HepG2 (cell line): ENCODE data around the gene SCYL1. TPM values are rescaled to one million over a fixed set of nuclear protein-coding genes. Genes with fewer than 3 reads are reported as not detected.
A peak's percentile ranks its signal among the peaks of the same experiment; 100 is the strongest.

ENCODE experiments used
- ATAC-seq: fragments of 200-7000 bp; cut with Tn5 transposase; 3 replicates; pipeline ENCODE4 v1.9.1; 2020; ENCODE audit warnings: mild to moderate bottlenecking, moderate library complexity
- BruUV-seq: library from RNA; stranded (reverse); fragments of 400-500 nt; replicated peaks from 2 replicates; lab custom pipeline; 2021; lab: Mats Ljungman, UMichigan
- CTCF ChIA-PET: fragments of 300-600 bp; formaldehyde crosslinking; extraction: SDS; loops from one replicate; lab custom pipeline; 2021; ENCODE audit warnings: low total read pairs, inconsistent platforms, low intra/inter-chr PET ratio; lab: Yijun Ruan, JAX
- POLR2A ChIA-PET: fragments of 350-600 bp; sonication (Branson Sonifier 250); formaldehyde crosslinking; loops from one replicate; lab custom pipeline; 2020; ENCODE audit warnings: antibody characterized with exemption, inconsistent platforms; lab: Yijun Ruan, JAX
- DNase-seq: peaks from one replicate; pipeline ENCODE4 v3.0.0-alpha.2; 2015; ENCODE audit warnings: low spot score
- FAIRE-seq: peaks from 3 replicates; lab custom pipeline; 2011; peaks lifted over from hg19 to GRCh38; lab: Jason Lieb, UNC
- H2AFZ ChIP-seq: one replicate; pipeline ENCODE4 v1.6.1; 2011; ENCODE audit warnings: low read length, inconsistent platforms
- H3K27ac ChIP-seq: fragments of 300-600 bp; 3 replicates; pipeline ENCODE4 v1.8.0; 2011; ENCODE audit warnings: mixed run types, mild to moderate bottlenecking, mixed read lengths, low read length, inconsistent platforms; ENCODE audit not compliant: insufficient read depth; ENCODE audit errors: extremely low read length
- H3K27me3 ChIP-seq, 2 experiments: fragments of 200-600 bp in 1 of 2; 2 replicates in 1 of 2; 3 replicates in 1 of 2; pipeline versions ENCODE4 v1.6.0 to v1.8.0; 2011; ENCODE audit warnings: low read length in 2 of 2, mild to moderate bottlenecking in 2 of 2, moderate library complexity in 2 of 2, inconsistent platforms in 1 of 2; ENCODE audit not compliant: insufficient read depth in 2 of 2, control insufficient read depth in 1 of 2
- H3K36me3 ChIP-seq, 2 experiments: fragments of 200-600 bp in 1 of 2; replicated peaks in 1 of 2; 2 replicates in 1 of 2; 3 replicates in 1 of 2; pipeline versions ENCODE4 v1.5.1 to v1.8.0; 2011; ENCODE audit warnings: low read length in 2 of 2, inconsistent platforms in 1 of 2; ENCODE audit not compliant: insufficient read depth in 2 of 2, control insufficient read depth in 1 of 2
- H3K4me1 ChIP-seq: 2 replicates; pipeline ENCODE4 v1.5.1; 2012; ENCODE audit warnings: low read length, inconsistent platforms; ENCODE audit not compliant: insufficient read depth
- H3K4me2 ChIP-seq: 2 replicates; pipeline ENCODE4 v1.6.0; 2011; ENCODE audit warnings: low read depth, low read length, inconsistent platforms
- H3K4me3 ChIP-seq, 3 experiments: fragments of 200-600 bp in 1 of 3; sonication (generic), shearing (Covaris generic) in 1 of 3; replicated peaks in 1 of 3; 2 replicates each; pipeline ENCODE4 v1.5.1; 2011 to 2016; ENCODE audit warnings: low read length in 3 of 3, inconsistent platforms in 2 of 3, low read depth in 2 of 3, mild to moderate bottlenecking in 2 of 3, control low read depth in 1 of 3, mixed read lengths in 1 of 3; ENCODE audit not compliant: insufficient read depth in 1 of 3
- H3K79me2 ChIP-seq: one replicate; pipeline ENCODE4 v1.6.1; 2011; ENCODE audit warnings: low read length, inconsistent platforms; ENCODE audit not compliant: insufficient read depth
- H3K9ac ChIP-seq: 2 replicates; pipeline ENCODE4 v1.6.0; 2011; ENCODE audit warnings: mild to moderate bottlenecking, low read depth, low read length, inconsistent platforms; ENCODE audit not compliant: insufficient read depth
- H3K9me3 ChIP-seq: 2 replicates; pipeline ENCODE4 v1.5.1; 2012; ENCODE audit warnings: mild to moderate bottlenecking, low read length
- H4K20me1 ChIP-seq: 2 replicates; pipeline ENCODE4 v1.6.0; 2011; ENCODE audit warnings: inconsistent platforms, mild to moderate bottlenecking, low read length, moderate library complexity; ENCODE audit not compliant: insufficient read depth
- AGO2 ChIP-seq: fragments of 200-400 bp; formaldehyde crosslinking; optimal IDR thresholded peaks from 2 replicates; pipeline ENCODE3; 2017; ENCODE audit warnings: mild to moderate bottlenecking, low read depth, low read length, moderate library complexity
- GFI1 ChIP-seq: sonication (generic); formaldehyde crosslinking; IDR thresholded peaks from 2 replicates; pipeline ENCODE4 v1.5.0; 2020; ENCODE audit warnings: missing genetic modification reagents, mild to moderate bottlenecking, borderline replicate concordance
- HNF4A ChIP-seq: sonication (generic); formaldehyde crosslinking; IDR thresholded peaks from 2 replicates; pipeline ENCODE4 v1.4.0; 2020; ENCODE audit warnings: missing genetic modification reagents
- HNRNPH1 ChIP-seq: fragments of 200-400 bp; formaldehyde crosslinking; optimal IDR thresholded peaks from 2 replicates; pipeline ENCODE3; 2017; ENCODE audit warnings: mild to moderate bottlenecking, low read depth, low read length
- KLF12 ChIP-seq: sonication (generic); formaldehyde crosslinking; IDR thresholded peaks from 2 replicates; pipeline ENCODE4 v1.4.0; 2020; ENCODE audit warnings: missing genetic modification reagents, borderline replicate concordance
- KLF15 ChIP-seq: sonication (generic); formaldehyde crosslinking; IDR thresholded peaks from 2 replicates; pipeline ENCODE4 v1.8.1; 2023; ENCODE audit warnings: borderline replicate concordance, mild to moderate bottlenecking, inconsistent platforms, missing genetic modification reagents, mixed read lengths
- MED1 ChIP-seq: sonication (generic); formaldehyde crosslinking; IDR thresholded peaks from 2 replicates; pipeline ENCODE4 v1.4.0; 2020; ENCODE audit warnings: missing genetic modification reagents
- MEIS1 ChIP-seq: sonication (generic); formaldehyde crosslinking; IDR thresholded peaks from 2 replicates; pipeline ENCODE4 v1.9.0; 2021; ENCODE audit warnings: mild to moderate bottlenecking, missing genetic modification reagents, moderate library complexity, borderline replicate concordance
- POLR2AphosphoS2 ChIP-seq: IDR thresholded peaks from 2 replicates; pipeline ENCODE4 v1.6.1; 2011; ENCODE audit warnings: low read depth, low read length, improper control_type of control experiment
- SAP130 ChIP-seq: IDR thresholded peaks from 2 replicates; pipeline ENCODE4 v1.6.1; 2016; ENCODE audit warnings: low read depth
- SNRNP70 ChIP-seq: fragments of 200-400 bp; formaldehyde crosslinking; IDR thresholded peaks from 2 replicates; pipeline ENCODE4 v1.6.1; 2017; ENCODE audit warnings: mild to moderate bottlenecking, low read depth, low read length, moderate library complexity
- TGIF2 ChIP-seq: IDR thresholded peaks from 2 replicates; pipeline ENCODE4 v1.6.1; 2016; ENCODE audit warnings: control low read depth, missing compliant biosample characterization
- THYN1 ChIP-seq: sonication (generic); formaldehyde crosslinking; IDR thresholded peaks from 2 replicates; pipeline ENCODE4 v1.8.1; 2023; ENCODE audit warnings: low read depth, mild to moderate bottlenecking, moderate library complexity, missing genetic modification reagents, borderline replicate concordance
- ZMAT3 ChIP-seq: sonication (generic); formaldehyde crosslinking; conservative IDR thresholded peaks from 2 replicates; pipeline ENCODE4 v1.7.0; 2021; ENCODE audit warnings: missing genetic modification reagents
- ZNF510 ChIP-seq: sonication (generic); formaldehyde crosslinking; IDR thresholded peaks from 2 replicates; pipeline ENCODE4 v1.4.0; 2020; ENCODE audit warnings: low read depth, mild to moderate bottlenecking, missing genetic modification reagents
- ZNF547 ChIP-seq: sonication (generic); formaldehyde crosslinking; IDR thresholded peaks from 2 replicates; pipeline ENCODE4 v1.5.1; 2020; ENCODE audit warnings: mild to moderate bottlenecking, missing genetic modification reagents
- ZSCAN31 ChIP-seq: sonication (generic); formaldehyde crosslinking; IDR thresholded peaks from 2 replicates; pipeline ENCODE4 v1.5.0; 2020; ENCODE audit warnings: low read depth, mild to moderate bottlenecking, missing genetic modification reagents
- WGBS: methylation state at CpG from one replicate; pipeline ENCODE4 v1.1.6; 2017; ENCODE audit warnings: low lambda C conversion rate; 5-methylcytosine and 5-hydroxymethylcytosine counted together
- in situ Hi-C: cut with HindIII; loops from 2 replicates; pipeline ENCODE4 v1.10.0; 2017; ENCODE audit warnings: low pct_unique_long_range_greater_than_20kb; ENCODE audit not compliant: extremely low pct_ligation_motif_present
- intact Hi-C: fragments of 100-400 bp; cut with micrococcal nuclease; formaldehyde crosslinking; loops from one replicate; pipeline ENCODE4 v1.10.0; 2022; ENCODE audit not compliant: unreplicated experiment
- polyA plus RNA-seq, 8 experiments: library from polyadenylated mRNA; depleted of rRNA in 3 of 8; stranded (reverse) in 7 of 8; unstranded in 1 of 8; fragments of >200 nt; fragmentation: Illumina TruSeq in 4 of 8; extraction: Trizol in 4 of 8; gene quantifications; 2 replicates each; pipeline versions ENCODE4 v1.2.1 to v1.2.3, GENCODE V29; 2011 to 2016; ENCODE audit warnings: low read depth in 4 of 8, missing spikeins in 1 of 8, mixed read lengths in 1 of 8; ENCODE audit not compliant: insufficient read depth in 1 of 8
- total RNA-seq, 5 experiments: library from RNA; depleted of rRNA; stranded (reverse); fragments of >200 nt; fragmentation: Illumina TruSeq; extraction: Trizol; gene quantifications; 2 replicates each; pipeline ENCODE4 v1.2.3, GENCODE V29; 2016; ENCODE audit warnings: low read depth in 1 of 5
- TF ChIP-seq, protein P1 (sequence below): IDR thresholded peaks from 2 replicates; pipeline ENCODE4 v1.6.1; 2012; ENCODE audit warnings: low read depth, low read length, improper control_type of control experiment

SCYL1 gene
- total and polyA plus RNA-seq, 2 of the 13 experiments (the other 11 are each of a cell fraction or from before 2014, with no cell fraction given): 65.9 to 103 TPM

DNA sequence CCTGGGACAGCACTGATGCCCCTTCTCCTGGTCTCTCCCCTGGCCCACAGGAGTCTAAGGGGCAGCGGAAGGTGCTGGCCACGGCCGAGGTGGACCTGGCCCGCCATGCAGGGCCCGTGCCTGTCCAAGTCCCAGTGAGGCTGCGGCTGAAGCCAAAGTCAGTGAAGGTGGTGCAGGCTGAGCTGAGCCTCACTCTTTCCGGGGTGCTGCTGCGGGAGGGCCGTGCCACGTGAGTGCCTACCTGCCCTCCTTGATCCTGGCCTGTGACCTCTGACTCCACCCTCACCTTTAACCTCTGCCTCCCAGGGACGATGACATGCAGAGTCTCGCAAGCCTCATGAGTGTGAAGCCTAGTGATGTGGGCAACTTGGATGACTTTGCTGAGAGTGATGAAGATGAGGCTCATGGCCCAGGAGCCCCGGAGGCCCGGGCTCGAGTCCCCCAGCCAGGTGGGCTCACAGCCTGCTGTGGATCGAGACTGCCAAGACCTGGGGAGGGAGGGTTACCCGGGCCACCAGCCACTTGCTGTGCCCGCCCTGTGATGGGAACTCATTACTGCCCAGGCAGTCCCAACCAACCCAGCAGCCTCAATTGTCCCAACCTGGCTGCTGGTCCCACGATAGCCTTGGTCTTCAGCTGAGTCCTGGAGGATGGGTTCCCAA lies 55.3 kb downstream of the SCYL1 start:
- Histone ChIP-seq H3K4me2 (no peak overlapping the region), H3K27me3 (no peaks in the 10 kb centered on the region), H3K36me3 (0 out of 5 replicates have a peak, but pooled peaks cover 0 to 4% of the 10 kb centered on the region in 2 experiments), H2AFZ (no peak overlapping the region), H3K9ac (no peak overlapping the region), H3K27ac (no peak overlapping the region), H3K4me1 (peaks cover 48% of the 10 kb centered on the region), H3K4me3 (no peak overlapping the region), H4K20me1 (no peaks in the 10 kb centered on the region), H3K9me3 (no peaks in the 10 kb centered on the region), H3K79me2 (peaks cover 1% of the 10 kb centered on the region)
- WGBS: 100% methylated on average over 5 of the region's 19 CpGs
- BruUV-seq: no TSS peak
- ChIA-PET CTCF (no interaction called here), POLR2A (interaction anchor here (0.6 kb wide), 1 partner anchor 24 kb away, joined by 3 read pairs; no protein-coding TSS in a partner anchor)
- TF ChIP-seq AGO2 (peak; percentile 12), MED1 (no peak)
- in situ Hi-C loops: no loop called here
- ATAC-seq (no peak), FAIRE-seq (no peak), DNase-seq (no peak)
- intact Hi-C loops: no loop called here

DNA sequence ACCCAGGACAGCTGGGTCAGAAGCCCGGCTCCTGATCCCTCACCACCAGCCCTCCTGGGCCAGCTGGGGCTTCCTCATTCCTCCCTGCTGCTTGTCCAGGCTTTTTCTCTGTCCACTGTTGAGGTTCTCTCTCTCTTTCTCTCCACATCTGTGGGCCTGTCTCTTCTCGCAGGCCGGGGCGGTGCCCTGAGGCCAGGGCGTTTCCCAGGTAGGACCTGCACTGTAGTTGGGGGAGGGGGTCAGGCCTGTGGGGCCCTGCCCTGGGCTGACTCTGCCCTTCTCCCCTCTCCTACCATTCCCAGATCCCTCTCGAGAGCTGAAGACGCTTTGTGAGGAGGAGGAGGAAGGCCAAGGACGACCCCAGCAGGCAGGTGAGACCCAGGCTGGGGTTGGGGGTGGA lies 55.9 kb downstream of the SCYL1 start:
- Histone ChIP-seq H3K4me3 (no peak overlapping the region), H3K9ac (no peak overlapping the region), H3K4me1 (peaks cover 42% of the 10 kb centered on the region), H3K36me3 (0 out of 5 replicates have a peak, but pooled peaks cover 0 to 4% of the 10 kb centered on the region in 2 experiments), H3K79me2 (peaks cover 1% of the 10 kb centered on the region), H4K20me1 (no peaks in the 10 kb centered on the region), H3K9me3 (no peaks in the 10 kb centered on the region), H3K27me3 (no peaks in the 10 kb centered on the region), H2AFZ (no peak overlapping the region), H3K4me2 (no peak overlapping the region), H3K27ac (no peak overlapping the region)
- ChIA-PET POLR2A (interaction anchor here (0.6 kb wide), 1 partner anchor 24 kb away, joined by 3 read pairs; no protein-coding TSS in a partner anchor), CTCF (no interaction called here)
- 100% methylated on average over 7 of the region's 8 CpGs for WGBS
- FAIRE-seq (no peak), ATAC-seq (no peak), DNase-seq (no peak)
- intact Hi-C loops: no loop called here
- no TSS peak for BruUV-seq
- in situ Hi-C loops: no loop called here
- no peak for TF ChIP-seq ZNF547 (CRISPR knock-in tag)
- no peak for TF ChIP-seq GFI1
- no peak for TF ChIP-seq THYN1 (CRISPR knock-in tag)
- TF ChIP-seq SNRNP70: no peak
- no peak for TF ChIP-seq ZNF510 (CRISPR knock-in tag)
- TF ChIP-seq KLF15 (CRISPR knock-in tag): no peak
- TF ChIP-seq MEIS1: no peak
- TF ChIP-seq KLF12 (CRISPR knock-in tag): no peak
- no peak for TF ChIP-seq ZMAT3 (CRISPR knock-in tag)
- no peak for TF ChIP-seq POLR2AphosphoS2
- no peak for TF ChIP-seq TGIF2 (CRISPR knock-in tag)
- TF ChIP-seq SAP130: no peak
- no peak for TF ChIP-seq HNRNPH1
- TF ChIP-seq, protein P1, sequence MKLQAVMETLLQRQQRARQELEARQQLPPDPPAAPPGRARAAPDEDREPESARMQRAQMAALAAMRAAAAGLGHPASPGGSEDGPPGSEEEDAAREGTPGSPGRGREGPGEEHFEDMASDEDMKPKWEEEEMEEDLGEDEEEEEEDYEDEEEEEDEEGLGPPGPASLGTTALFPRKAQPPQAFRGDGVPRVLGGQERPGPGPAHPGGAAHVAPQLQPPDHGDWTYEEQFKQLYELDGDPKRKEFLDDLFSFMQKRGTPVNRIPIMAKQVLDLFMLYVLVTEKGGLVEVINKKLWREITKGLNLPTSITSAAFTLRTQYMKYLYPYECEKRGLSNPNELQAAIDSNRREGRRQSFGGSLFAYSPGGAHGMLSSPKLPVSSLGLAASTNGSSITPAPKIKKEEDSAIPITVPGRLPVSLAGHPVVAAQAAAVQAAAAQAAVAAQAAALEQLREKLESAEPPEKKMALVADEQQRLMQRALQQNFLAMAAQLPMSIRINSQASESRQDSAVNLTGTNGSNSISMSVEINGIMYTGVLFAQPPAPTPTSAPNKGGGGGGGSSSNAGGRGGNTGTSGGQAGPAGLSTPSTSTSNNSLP: no peak
- TF ChIP-seq MED1: no peak
- TF ChIP-seq HNF4A (CRISPR knock-in tag): no peak
- no peak for TF ChIP-seq ZSCAN31 (CRISPR knock-in tag)
